GM21381 (cell line): ENCODE data around the gene ADAM12.

Source experiments
- ATAC-seq: cut with Tn5 transposase; IDR thresholded peaks from one replicate; pipeline ENCODE4 v1.9.1; 2021; ENCODE audit warnings: mild to moderate bottlenecking, moderate library complexity; ENCODE audit not compliant: unreplicated experiment

ADAM12 gene

GRCh38 chr10:126097558-126098225 is 290.6 kb downstream of the ADAM12 start:
- no peak for ATAC-seq

DNA sequence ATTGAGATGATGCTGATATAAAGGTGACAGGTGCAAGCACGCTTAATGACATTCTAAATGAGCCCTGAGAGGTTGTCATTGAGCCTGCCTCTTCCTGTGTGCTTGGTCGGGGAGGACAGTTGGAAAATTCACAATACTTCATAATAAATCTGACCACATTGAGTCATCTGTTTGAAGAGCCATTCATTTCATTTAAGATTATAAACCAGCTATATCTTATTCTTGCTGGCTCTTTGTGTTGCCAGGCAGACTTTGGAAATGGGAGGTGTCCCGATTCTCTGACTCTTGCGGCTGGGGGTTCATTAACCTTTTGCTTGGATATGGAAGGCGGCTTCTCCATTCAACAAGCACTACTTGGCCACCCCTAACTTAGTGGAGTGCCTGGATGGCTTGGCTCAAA is 293.7 kb downstream of the ADAM12 start:
- no peak for ATAC-seq

GRCh38 chr10:126092366-126093215 is 295.7 kb downstream of the ADAM12 start:
- ATAC-seq = no peak

- no peak for ATAC-seq
These were observed 297.2 kb downstream of the ADAM12 start for GRCh38 chr10:126090911-126091728.

DNA sequence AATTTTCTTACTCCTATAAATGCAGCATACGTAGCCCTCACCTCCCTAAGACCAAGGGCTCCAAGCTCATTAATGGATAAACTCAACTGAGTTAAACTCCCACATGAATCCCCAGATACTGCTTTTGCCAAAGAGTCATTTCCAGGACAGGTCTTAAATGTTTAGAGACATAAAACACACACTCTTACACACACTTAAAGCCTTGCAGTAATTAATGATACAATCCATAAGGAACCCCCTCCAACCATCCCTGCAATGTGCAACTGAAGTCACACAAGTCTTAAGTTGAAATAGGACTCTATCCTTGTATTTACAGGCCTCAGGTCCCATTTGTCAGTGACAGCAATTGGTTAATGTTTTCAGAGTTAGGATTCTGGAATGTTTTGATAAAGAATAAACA is 297.8 kb downstream of the ADAM12 start:
- ATAC-seq = no peak

DNA sequence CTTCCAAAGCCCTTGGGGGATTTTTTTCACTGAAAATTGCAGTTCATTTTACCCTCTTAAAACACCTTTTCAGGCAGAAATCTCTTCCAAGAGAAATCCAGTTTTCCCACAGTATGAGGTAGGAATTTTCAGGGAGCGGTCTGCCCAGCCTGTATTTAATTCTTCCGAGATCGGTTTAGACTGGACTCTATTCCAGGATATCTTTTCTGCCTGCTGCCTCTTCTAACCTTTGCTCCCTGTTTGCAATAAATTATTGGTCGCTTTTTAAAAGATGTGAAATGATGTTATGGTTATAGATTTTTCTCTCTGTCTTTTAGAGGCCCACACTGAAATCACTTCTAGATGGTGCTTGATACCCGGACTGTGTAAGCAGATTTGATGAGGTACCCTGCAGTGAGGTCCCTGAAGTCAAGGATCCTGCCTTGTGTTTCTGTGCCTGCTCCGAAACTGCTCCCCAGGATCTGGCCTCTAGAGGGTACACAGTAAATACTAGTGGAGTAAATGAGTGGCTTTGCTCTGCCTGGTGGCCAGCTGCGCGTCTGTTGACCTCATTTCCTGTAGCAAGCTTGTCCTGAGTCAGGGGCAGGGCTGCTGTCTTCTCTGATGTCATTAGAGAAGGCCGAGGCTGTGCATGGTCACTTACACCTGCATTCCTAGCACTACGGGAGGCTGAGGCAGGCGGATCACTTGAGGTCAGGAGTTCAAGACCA is 300.3 kb downstream of the ADAM12 start:
- no peak for ATAC-seq

DNA sequence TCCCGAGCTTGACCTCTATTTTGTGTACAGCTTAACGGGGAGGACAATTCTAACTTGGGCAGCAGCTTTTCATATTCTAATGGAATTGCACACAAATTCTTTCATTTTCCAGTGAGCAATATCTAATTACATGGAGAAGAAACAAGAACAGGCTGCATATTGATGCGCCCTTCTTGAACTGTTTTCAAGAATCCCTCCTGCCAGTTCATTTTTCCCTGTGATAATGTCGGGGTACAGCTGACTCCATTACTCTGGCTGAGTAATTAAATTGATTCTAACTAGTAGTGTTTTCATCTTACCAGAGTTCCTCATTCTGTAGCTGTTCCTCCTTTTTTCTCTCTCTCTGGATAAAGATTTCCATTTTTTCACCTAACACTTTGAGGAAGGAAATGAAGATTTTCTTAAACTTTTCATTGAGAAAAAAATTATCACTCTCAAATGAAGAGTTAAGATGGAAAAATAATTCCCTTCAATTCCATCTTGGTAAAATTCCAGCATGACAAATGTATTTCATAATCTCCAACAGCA is 301.1 kb downstream of the ADAM12 start:
- no peak for ATAC-seq

GRCh38 chr10:126085806-126086205 is 302.5 kb downstream of the ADAM12 start:
- no peak for ATAC-seq

GRCh38 chr10:126084369-126084768 is 303.9 kb downstream of the ADAM12 start:
- no peak for ATAC-seq

DNA sequence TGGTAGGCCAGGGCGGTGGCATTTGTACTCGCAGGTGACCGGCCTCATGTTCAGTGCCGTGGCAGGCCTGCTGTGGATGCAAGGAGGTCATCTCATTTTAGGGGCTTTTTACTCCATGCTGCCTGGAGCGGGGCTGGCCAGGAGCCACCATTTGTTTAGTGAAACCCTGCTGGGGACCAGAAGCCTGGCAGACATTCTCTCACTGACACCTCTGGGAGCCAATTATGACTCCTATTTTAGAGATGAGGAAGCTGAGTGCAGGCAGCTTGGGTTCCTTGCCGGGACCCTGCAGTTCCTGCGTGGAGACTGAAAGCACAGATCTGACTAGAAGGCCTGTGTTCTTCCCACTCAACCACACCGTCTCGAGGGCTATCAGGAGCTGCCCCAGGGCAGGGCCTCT is 305.3 kb downstream of the ADAM12 start:
- no peak for ATAC-seq

DNA sequence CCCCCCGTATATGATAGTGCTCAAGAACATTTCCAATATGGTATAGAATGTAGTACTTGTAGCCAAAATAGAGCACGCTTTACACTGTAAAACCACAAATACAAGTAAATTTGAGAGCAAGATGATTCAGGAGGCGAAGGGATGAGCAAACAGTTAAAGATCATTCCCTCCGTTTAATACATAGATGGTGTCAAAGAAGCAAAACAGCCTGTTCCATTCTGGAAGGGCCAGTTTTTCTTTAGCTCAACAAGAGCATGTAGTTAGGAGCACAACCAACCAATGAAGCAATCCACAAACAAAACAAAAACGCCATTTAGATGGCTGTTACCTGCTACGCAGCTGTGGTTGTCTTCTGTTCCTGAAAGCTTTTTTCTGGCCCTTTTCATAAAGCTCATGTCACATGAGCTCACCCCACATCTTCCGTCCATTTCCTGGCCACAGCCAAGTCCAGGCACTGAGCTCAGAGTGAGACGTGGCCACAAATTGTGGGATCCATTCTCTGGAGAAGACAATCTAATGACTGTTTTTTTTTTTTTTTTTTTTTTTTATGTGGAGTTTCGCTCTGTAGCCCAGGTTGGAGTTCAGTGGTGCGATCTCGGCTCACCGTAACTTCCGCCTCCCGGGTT is 306.3 kb downstream of the ADAM12 start:
- ATAC-seq = no peak

DNA sequence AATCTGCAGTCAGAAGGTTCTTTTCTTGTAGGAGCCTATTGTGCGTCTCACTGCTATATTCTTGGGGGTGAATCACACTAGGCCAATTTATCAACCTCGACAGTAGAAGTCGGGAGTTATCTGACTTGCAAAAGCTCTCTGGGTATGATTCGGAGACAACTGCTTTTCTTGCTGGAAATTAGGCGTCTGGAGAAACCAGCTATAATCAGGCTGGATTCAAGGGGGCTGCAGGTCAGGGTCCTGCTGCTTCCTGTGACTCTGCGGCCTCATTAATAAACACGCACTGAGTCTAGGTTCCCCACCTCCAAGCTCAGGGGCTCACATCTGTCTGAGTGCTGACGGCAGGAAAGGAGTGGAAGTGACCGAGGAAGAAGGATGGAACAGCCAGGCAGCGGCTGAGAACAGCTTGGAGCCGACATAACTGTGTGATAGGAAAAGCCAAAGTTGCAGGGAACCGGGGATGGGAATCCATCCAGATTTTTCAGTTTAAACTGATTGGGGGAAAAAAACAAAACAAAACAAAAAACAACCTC is 307.3 kb downstream of the ADAM12 start:
- ATAC-seq = no peak

DNA sequence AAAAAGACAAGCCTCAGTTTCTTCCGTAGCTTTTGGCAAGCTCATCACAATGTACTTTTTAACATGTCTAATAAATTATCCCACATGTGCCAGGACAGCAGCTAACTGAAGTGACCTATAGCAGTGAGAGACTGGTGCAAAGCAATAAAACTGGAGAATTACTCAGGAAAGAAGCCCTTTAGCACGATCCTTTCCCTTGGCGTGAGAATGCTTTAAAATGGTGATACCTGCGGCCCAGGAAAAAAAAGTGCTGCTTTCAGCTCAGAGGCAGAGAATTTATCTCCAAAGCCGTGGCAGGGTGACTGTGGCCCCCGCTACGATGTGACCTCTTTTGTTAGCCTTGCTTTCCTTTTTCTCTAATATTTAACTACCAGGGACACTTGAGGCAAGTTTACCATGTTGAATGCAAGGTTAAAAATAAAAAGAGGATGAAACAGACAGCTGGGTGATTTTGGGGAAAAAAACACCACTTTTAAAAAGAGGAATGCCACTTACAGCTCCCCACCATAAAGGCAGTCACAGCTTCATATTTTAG is 307.9 kb downstream of the ADAM12 start:
- no peak for ATAC-seq

- no peak for ATAC-seq
These were observed 313.3 kb downstream of the ADAM12 start for GRCh38 chr10:126075009-126075408.

GRCh38 chr10:126074291-126074690 is 314.0 kb downstream of the ADAM12 start:
- ATAC-seq = no peak

GRCh38 chr10:126073606-126074005 is 314.7 kb downstream of the ADAM12 start:
- ATAC-seq = no peak

GRCh38 chr10:126072622-126073021 is 315.7 kb downstream of the ADAM12 start:
- ATAC-seq = no peak

DNA sequence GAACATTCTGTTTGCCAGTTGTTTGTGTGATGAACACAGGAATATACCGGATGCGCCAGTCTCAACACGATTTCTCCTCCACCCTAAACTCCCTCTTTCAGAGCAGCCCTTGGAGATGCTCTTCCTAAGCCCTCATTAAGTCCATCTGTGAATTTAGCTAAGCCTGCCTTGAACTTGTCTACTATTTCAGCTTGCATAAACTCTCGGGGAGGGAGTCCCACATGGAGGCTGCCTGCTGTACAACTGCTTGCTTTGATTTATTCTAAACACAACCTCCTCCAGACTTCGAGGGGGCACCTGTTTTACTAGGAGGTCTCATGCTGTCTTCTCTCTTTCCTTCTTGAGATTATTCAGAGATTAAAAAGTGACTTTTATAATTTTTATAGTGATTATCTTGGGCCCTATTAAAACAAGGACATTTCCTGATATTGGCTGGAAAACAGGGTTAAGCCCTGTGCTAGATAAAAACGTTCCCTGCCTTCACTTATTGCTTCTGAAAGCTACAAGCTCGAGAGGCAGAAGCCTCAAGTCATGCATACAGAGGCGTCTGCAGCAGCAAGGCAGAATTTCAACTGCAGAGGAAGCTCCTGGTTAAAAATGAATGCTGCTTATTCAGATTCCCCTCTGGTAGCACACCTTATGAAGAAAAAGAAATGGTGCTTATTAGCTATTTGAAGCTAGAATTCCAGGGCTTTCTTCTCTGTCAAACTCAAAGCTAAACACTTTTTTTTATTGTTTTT is 317.6 kb downstream of the ADAM12 start:
- ATAC-seq = no peak

DNA sequence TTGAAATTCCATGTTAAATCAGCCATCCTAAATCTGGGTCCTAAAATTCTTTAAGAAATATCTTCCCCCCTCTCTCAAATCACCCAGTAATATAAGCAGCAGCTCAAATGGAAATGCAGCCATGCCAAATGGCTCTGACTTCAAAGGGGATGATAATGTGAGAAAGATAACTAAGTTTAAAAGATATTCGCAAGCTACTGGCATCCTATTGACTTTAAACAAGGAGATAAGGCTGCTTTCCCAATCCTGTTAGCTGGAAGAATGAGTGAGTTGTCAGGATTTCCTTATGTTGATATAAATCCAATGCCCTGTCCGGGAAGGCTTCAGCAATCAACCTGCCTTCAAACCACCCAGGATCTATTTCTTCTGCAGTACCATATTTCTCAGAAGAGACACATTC is 320.0 kb downstream of the ADAM12 start:
- ATAC-seq = no peak
